Measurements from ENCODE around the gene PDP2. TPM values are rescaled to one million over a fixed set of nuclear protein-coding genes. Genes with fewer than 3 reads are reported as not detected.

The PDP2 gene
- total RNA-seq, 1 donor from 2014 or later: 9.4 TPM

DNA sequence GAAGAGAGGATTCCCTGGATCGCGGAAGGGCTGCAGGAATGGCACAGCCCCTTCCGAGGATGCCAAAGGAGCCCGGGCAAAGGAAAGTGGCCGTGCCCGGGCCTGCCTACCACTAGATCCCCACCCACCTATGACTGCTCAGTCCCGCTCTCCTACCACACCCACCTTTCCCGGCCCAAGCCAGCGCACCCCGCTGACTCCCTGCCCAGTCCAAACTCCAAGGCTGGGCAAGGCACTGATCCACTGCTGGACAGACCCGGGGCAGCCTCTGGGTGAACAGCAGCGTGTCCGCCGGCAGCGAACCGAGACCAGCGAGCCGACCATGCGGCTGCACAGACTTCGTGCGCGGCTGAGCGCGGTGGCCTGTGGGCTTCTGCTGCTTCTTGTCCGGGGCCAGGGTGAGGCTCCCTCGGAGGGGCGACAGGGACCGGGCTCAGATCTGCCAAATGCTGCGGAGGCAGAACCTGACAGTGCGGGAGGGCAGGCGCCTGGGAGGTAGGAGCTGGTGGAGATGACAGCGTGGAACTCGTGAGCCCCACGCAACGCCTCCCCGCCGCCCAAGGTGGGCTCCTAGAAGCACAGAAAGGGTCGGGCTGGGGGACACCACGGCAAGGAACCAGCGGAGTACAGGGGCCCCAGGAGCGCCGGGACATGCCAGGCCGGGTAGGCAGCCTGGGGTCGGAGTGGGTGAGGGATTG, 55.1 kb downstream of the PDP2 start, which contains the start of gene CES2:
Gene CES2, plus strand, starts transcription at position 203 of the 698 bp plus-strand sequence. Its CDS starts 120 bp downstream, at position 323.
- DNase-seq (ENCODE audit: low read depth, low spot score): no peak

DNA sequence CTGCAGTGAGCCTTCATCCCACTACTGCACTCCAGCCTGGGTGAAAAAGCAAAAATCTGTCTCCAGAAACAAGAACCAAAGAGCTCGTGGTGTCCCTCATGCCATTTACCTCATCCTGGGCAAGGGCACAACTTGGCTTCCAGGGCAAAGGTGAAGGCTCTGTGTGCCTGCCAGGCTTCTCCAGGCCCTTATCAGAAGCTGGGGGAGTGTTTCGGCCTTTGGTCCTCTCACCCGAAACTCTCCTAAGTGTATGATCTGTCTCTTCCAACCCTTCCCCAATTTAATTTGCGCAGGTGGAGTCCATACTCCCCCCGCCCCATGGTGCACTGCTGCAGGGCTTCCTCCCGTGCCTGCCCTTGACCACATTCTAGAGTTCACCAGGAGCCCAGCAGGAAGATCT, 56.1 kb downstream of the PDP2 start:
- DNase-seq (ENCODE audit: low read depth, low spot score): no peak

DNA sequence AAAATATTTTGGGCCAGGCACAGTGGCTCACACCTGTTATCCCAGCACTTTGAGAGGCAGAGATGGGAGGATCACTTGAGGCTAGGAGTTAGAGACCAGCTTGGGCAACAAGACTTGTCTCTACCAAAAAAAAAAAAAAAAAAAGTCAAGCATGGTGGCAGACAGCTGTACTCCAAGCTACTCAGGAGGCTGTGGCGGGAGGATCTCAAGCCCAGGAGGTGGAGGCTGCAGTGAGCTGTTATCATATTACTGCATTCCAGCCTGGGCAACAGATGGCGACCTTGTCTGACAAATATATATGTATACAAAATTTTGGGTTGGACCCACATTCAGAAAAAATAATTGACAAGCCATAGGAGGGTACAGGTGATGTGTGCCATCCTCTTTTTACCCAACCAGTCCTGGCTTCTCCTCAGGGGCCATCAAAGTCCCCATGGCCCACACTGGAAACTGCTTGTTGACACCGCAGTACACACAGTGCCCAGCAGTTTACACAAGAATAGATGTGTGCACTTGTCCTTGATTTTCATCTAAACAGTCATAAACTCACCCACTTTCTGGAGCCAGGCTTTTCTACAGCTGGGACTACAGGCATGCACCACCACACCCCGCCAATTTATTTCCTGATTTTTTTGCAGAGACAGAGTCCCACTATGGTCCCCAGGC, 56.7 kb downstream of the PDP2 start:
- DNase-seq (ENCODE audit: low read depth, low spot score): no peak

DNA sequence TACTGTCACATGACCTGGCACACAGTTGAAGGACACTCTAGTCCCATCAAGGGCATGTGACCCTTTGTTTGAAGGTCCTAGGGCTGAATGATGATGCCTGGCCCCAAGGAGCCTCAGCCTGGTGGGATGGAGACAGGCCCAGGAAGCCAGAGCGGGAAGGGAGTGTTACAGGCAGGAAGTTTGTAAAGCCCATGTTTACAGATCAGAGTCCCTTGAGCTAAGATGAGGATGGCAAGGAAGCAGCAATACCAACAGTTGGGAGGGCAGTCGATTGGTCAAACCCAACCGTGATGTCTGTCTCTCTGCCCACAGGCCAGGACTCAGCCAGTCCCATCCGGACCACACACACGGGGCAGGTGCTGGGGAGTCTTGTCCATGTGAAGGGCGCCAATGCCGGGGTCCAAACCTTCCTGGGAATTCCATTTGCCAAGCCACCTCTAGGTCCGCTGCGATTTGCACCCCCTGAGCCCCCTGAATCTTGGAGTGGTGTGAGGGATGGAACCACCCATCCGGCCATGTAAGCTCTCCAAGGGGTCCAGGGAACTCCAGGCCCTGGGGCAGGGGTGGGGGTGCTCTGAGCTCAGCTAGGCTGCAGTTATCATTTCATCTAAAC, 57.5 kb downstream of the PDP2 start:
- DNase-seq (ENCODE audit: low read depth, low spot score): no peak

DNA sequence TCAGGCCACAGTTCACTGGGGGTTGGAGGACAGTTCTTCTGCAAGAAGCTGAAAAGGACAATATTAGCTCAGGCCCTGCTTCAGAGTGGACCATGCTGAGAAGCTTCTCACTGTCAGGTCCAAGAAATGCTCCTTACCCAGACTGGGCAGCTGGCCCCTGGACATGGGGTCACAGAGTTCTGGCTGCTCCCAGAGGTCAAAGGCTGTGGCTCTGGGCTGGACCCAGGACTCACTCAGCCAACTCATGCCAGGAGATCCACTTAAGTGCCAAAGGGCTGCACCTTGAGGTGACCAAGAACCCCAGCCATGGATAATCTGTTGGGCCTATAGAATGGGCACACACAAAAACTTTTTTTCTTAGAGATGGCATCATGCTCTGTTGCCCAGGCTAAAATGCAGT, 59.1 kb downstream of the PDP2 start:
- DNase-seq (ENCODE audit: low read depth, low spot score): no peak

DNA sequence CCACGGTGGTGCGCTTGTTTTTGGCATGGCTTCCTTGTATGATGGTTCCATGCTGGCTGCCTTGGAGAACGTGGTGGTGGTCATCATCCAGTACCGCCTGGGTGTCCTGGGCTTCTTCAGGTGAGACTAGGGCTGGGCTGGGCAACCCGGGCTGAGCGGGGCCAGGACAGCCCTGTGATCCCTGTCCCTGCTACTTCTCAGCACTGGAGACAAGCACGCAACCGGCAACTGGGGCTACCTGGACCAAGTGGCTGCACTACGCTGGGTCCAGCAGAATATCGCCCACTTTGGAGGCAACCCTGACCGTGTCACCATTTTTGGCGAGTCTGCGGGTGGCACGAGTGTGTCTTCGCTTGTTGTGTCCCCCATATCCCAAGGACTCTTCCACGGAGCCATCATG, 59.9 kb downstream of the PDP2 start:
- no peak for DNase-seq (ENCODE audit: low read depth, low spot score)

Other genes starting within 250 kb of the PDP2 start
- 8.5 and 12.3 TPM in 2 replicates for gene CMTM4, start 183.8 kb upstream of the PDP2 start, total RNA-seq
- gene DYNC1LI2, start 128.9 kb upstream of the PDP2 start, total RNA-seq: 131 and 166 TPM in 2 replicates
- 0.07 TPM in 1 of 2 replicates, not detected in the other for gene TERB1, start 78.9 kb upstream of the PDP2 start, total RNA-seq
- gene NAE1, start 49.5 kb upstream of the PDP2 start, total RNA-seq: 70.2 and 77.2 TPM in 2 replicates
- not detected in 2 replicates for gene CA7, start 36.1 kb upstream of the PDP2 start, total RNA-seq
- gene CDH16, start 38.4 kb downstream of the PDP2 start, total RNA-seq: not detected in 2 replicates
- gene RRAD, start 45.0 kb downstream of the PDP2 start, total RNA-seq: 0.59 and 0.60 TPM in 2 replicates
- 159 and 180 TPM in 2 replicates for gene CIAO2B, start 53.9 kb downstream of the PDP2 start, total RNA-seq
- gene CES2, start 55.0 kb downstream of the PDP2 start, total RNA-seq: 16.1 and 17.1 TPM in 2 replicates
- not detected in 2 replicates for gene CES3, start 80.8 kb downstream of the PDP2 start, total RNA-seq
- gene CES4A, start 108.1 kb downstream of the PDP2 start, total RNA-seq: 0.59 and 0.85 TPM in 2 replicates
- gene CBFB, start 148.6 kb downstream of the PDP2 start, total RNA-seq: 86.0 and 148 TPM in 2 replicates
- 14.2 and 18.3 TPM in 2 replicates for gene PHAF1, start 229.4 kb downstream of the PDP2 start, total RNA-seq

Data from pulmonary artery endothelial cell (primary cell).